ENCODE data around the gene SH3BP2. TPM values are rescaled to one million over a fixed set of nuclear protein-coding genes. Genes with fewer than 3 reads are reported as not detected.

The SH3BP2 gene
- total RNA-seq, 5 donors from 2014 or later (not counting 1 experiment from before 2014, with no cell fraction given) = 44.0 to 68.2 (median 49.7) TPM

DNA sequence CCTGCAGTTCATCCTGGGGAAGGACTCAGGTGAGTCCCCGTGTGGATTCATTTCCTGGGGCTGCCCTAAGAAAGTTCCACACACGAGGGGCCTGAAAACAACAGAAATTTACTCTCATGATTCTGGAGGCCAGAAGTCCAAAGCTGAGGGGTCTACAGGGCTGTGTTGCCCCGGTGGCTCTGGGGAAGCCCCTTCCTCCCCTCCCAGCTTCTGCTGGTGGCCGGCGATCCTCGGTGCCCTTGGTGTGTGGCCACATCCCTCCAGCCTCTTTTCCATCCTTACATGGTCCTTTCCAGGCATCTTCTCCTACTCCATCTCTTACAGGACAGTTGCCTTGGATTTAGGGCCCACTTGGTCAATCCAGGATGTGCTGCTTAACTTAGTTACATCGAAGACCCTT is 15.1 kb downstream of the SH3BP2 start:
- ChIA-PET CTCF (no interaction called here), POLR2A (no interaction called here)
- Mint-ChIP-seq H3K4me1 (peaks cover 12 to 41% (median 17%) of the 10 kb centered on the region in 3 donors), H3K27ac (no peak overlapping the region), H3K27me3 (no peaks in the 10 kb centered on the region), H3K36me3 (no peaks in the 10 kb centered on the region), H3K9me3 (no peaks in the 10 kb centered on the region), H3K4me3 (no peak overlapping the region)
- ATAC-seq (replicated peaks in 1 of 4) (no peak), DNase-seq (no peak)
- Histone ChIP-seq H3K4me3 (ENCODE audit: control insufficient read depth in 1 of 2, extremely low read depth in 1 of 2, low read length in 1 of 2) (no peak overlapping the region), H3K27me3 (replicated peaks in 1 of 2; ENCODE audit: control insufficient read depth in 2 of 2, extremely low read depth in 1 of 2, insufficient read depth in 2 of 2, low read length in 1 of 2) (no peaks in the 10 kb centered on the region), H3K4me1 (ENCODE audit: control insufficient read depth in 1 of 2, extremely low read depth in 1 of 2, insufficient read depth in 2 of 2, low read length in 2 of 2) (peaks cover 10 to 37% of the 10 kb centered on the region in 2 experiments), H3K36me3 (ENCODE audit: control insufficient read depth in 2 of 2, extremely low read depth in 1 of 2, insufficient read depth in 1 of 2, low read length in 1 of 2) (no peaks in the 10 kb centered on the region), H3K9me3 (no peaks in the 10 kb centered on the region), H3K27ac (ENCODE audit: low read length) (no peak overlapping the region)
- 90% methylated on average over 7 of the region's 7 CpGs for WGBS (ENCODE audit: insufficient coverage)

GRCh38 chr4:2809610-2810180 is 16.8 kb downstream of the SH3BP2 start:
- Histone ChIP-seq H3K4me3 (ENCODE audit: control insufficient read depth in 1 of 2, extremely low read depth in 1 of 2, low read length in 1 of 2) (no peak overlapping the region), H3K9me3 (no peaks in the 10 kb centered on the region), H3K36me3 (ENCODE audit: control insufficient read depth in 2 of 2, extremely low read depth in 1 of 2, insufficient read depth in 1 of 2, low read length in 1 of 2) (no peaks in the 10 kb centered on the region), H3K27ac (ENCODE audit: low read length) (no peak overlapping the region), H3K27me3 (replicated peaks in 1 of 2; ENCODE audit: control insufficient read depth in 2 of 2, extremely low read depth in 1 of 2, insufficient read depth in 2 of 2, low read length in 1 of 2) (no peaks in the 10 kb centered on the region), H3K4me1 (ENCODE audit: control insufficient read depth in 1 of 2, extremely low read depth in 1 of 2, insufficient read depth in 2 of 2, low read length in 2 of 2) (peaks cover 21 to 45% of the 10 kb centered on the region in 2 experiments)
- no peak overlapping the region for H3K27ac Mint-ChIP-seq
- no peaks in the 10 kb centered on the region for H3K36me3 Mint-ChIP-seq
- ChIA-PET POLR2A (interaction anchor here in 1 of 2 donors (0.6 kb wide), 1 partner anchor 44 kb away, joined by 3 read pairs; no protein-coding TSS in a partner anchor), CTCF (no interaction called here)
- no peak for DNase-seq
- no peaks in the 10 kb centered on the region for H3K9me3 Mint-ChIP-seq
- ATAC-seq (replicated peaks in 1 of 4) = no peak
- 99% methylated on average over 10 of the region's 10 CpGs for WGBS (ENCODE audit: insufficient coverage)
- peak overlapping the region in 1 of 3 donors; percentile 37 for H3K4me3 Mint-ChIP-seq
- peaks cover 29 to 56% (median 34%) of the 10 kb centered on the region in 3 donors for H3K4me1 Mint-ChIP-seq
- H3K27me3 Mint-ChIP-seq = no peaks in the 10 kb centered on the region

DNA sequence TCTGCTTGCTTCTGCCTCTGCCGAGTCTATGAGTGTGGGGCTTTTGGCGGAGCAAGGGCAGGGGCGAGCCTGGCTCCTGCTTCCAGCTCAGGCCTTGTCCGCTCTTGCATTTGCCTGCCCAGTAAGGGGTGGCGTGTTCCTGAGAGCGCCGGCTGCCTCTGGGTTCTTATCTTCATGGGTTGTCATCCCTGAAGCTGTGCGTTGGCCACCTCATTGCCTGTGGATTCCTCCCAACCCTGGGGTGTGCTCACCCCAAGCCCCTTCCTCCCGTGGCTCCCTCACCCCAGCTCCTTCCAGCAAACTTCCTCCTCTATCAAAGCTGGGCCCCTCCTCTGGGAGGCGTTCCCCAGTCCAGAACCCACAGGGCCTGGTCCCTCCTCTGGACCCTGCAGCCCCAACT is 17.5 kb downstream of the SH3BP2 start:
- H3K27ac ChIP-seq (ENCODE audit: low read length) = no peak overlapping the region
- peaks cover 36 to 59% (median 41%) of the 10 kb centered on the region in 3 donors for H3K4me1 Mint-ChIP-seq
- no peaks in the 10 kb centered on the region for H3K9me3 ChIP-seq
- H3K36me3 ChIP-seq (ENCODE audit: control insufficient read depth in 2 of 2, extremely low read depth in 1 of 2, insufficient read depth in 1 of 2, low read length in 1 of 2) = no peaks in the 10 kb centered on the region
- ATAC-seq (replicated peaks in 1 of 4) = no peak
- H3K9me3 Mint-ChIP-seq = no peaks in the 10 kb centered on the region
- DNase-seq = no peak
- H3K4me3 ChIP-seq (ENCODE audit: control insufficient read depth in 1 of 2, extremely low read depth in 1 of 2, low read length in 1 of 2) = no peak overlapping the region
- H3K36me3 Mint-ChIP-seq = peaks cover under 1% of the 10 kb centered on the region
- WGBS (ENCODE audit: insufficient coverage) = 91% methylated on average over 8 of the region's 10 CpGs
- H3K27me3 ChIP-seq (replicated peaks in 1 of 2; ENCODE audit: control insufficient read depth in 2 of 2, extremely low read depth in 1 of 2, insufficient read depth in 2 of 2, low read length in 1 of 2) = no peaks in the 10 kb centered on the region
- POLR2A ChIA-PET = no interaction called here
- no peaks in the 10 kb centered on the region for H3K27me3 Mint-ChIP-seq
- peaks cover 24 to 47% of the 10 kb centered on the region in 2 experiments for H3K4me1 ChIP-seq (ENCODE audit: control insufficient read depth in 1 of 2, extremely low read depth in 1 of 2, insufficient read depth in 2 of 2, low read length in 2 of 2)
- no peak overlapping the region for H3K4me3 Mint-ChIP-seq
- peak overlapping the region in 1 of 2 donors; percentile 8 for H3K27ac Mint-ChIP-seq
- CTCF ChIA-PET = no interaction called here

DNA sequence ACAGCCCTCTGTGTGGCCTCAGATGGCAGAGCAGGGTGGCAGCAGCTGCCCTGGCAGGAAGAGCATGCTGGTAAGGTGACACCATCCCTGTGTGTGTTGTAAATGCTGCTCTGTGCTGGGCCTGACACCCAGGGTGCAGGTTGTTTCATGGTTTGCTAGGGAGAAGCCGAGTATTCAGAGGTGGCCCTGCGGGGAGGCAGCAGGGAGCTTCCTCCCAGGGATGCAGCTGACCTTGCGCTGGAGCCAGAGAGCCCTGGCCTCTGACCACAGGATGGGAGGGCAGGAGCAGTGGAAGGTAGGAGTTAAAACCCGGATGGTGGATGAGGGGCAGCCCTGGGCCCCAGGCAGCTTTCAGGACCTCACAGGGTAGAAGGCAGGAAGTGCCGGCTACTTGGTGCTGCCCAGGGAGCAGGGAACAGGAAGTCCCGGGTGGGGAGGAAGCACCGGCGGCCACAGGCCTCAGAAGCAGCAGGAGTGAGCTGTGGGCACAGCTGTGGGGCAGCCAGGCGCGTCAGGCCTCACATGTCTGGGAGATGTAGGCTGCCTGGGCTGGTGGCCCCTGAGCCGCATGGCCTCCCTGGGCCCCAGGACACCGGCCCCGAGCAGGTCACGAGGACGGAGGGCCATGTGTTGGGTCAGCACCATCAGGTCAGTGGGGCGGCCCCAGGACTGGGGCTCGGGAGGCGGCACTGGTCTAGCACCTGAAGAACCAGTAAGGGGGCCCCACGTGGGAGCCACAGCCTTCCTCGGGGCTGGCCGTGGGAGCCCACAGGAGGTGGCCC is 19.1 kb downstream of the SH3BP2 start:
- H3K36me3 Mint-ChIP-seq = peaks cover 8% of the 10 kb centered on the region
- peak overlapping the region; percentile 91 for H3K27ac ChIP-seq (ENCODE audit: low read length)
- peak overlapping the region; percentile 99 to 100 for H3K27ac Mint-ChIP-seq
- H3K9me3 Mint-ChIP-seq = no peaks in the 10 kb centered on the region
- ATAC-seq (replicated peaks in 1 of 4) = peak; percentile 69 to 80 (median 79)
- H3K4me1 Mint-ChIP-seq = peaks cover 49 to 70% (median 56%) of the 10 kb centered on the region in 3 donors
- peak in 33 of 35 experiments; percentile 17 to 72 (median 44) for DNase-seq
- ChIA-PET POLR2A (interaction anchor here in 1 of 2 donors (0.6 kb wide), 1 partner anchor 571 kb away, joined by 3 read pairs; no protein-coding TSS in a partner anchor), CTCF (no interaction called here)
- no peaks in the 10 kb centered on the region for H3K9me3 ChIP-seq
- H3K27me3 Mint-ChIP-seq = no peaks in the 10 kb centered on the region
- no peaks in the 10 kb centered on the region for H3K27me3 ChIP-seq (replicated peaks in 1 of 2; ENCODE audit: control insufficient read depth in 2 of 2, extremely low read depth in 1 of 2, insufficient read depth in 2 of 2, low read length in 1 of 2)
- peaks cover 0 to 2% of the 10 kb centered on the region in 2 donors for H3K36me3 ChIP-seq (ENCODE audit: control insufficient read depth in 2 of 2, extremely low read depth in 1 of 2, insufficient read depth in 1 of 2, low read length in 1 of 2)
- peak overlapping the region; percentile 62 to 80 for H3K4me3 ChIP-seq (ENCODE audit: control insufficient read depth in 1 of 2, extremely low read depth in 1 of 2, low read length in 1 of 2)
- H3K4me1 ChIP-seq (ENCODE audit: control insufficient read depth in 1 of 2, extremely low read depth in 1 of 2, insufficient read depth in 2 of 2, low read length in 2 of 2) = peaks cover 27 to 58% of the 10 kb centered on the region in 2 experiments
- peak overlapping the region; percentile 89 to 94 (median 93) for H3K4me3 Mint-ChIP-seq
- 2% methylated on average over 21 of the region's 21 CpGs for WGBS (ENCODE audit: insufficient coverage)

DNA sequence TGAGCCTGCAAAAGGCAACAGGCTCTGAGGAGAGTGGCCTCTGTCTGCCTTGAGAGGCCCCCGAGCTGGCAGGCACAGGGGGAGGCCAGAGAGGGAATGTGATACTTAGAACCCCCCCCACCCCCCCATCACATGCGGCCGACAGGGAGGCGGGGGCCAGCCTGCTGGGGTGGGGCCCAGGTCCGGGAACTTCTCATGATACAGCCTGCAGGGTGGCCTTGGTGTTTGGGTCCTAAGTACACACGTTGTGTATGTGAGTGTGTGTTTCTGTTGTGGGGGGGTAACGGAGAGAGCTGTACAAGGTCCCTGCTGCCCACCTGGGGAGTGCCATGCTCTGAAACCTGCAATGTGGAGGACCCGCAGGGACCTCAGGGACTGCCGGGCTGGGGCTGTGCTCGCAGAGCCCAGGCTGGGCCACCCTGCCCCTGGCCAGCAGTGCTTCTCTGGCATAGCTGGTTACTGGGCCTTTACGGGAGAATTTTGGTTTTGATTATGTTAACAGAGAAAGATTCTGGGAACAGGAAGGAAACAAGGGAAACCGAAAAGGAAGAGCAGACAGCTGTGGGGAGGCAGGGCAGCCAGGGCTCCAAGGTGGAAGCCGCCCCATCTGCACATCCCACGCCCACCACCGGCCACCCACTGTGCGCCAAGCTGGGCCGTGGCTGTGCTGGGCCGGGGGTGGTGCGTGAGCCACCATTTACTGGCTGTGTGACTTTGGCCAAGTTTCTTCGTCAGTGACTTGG is 19.9 kb downstream of the SH3BP2 start:
- DNase-seq (no peak), ATAC-seq (replicated peaks in 1 of 4) (peak; percentile 5 to 26 (median 17))
- Histone ChIP-seq H3K36me3 (ENCODE audit: control insufficient read depth in 2 of 2, extremely low read depth in 1 of 2, insufficient read depth in 1 of 2, low read length in 1 of 2) (peaks cover 0 to 2% of the 10 kb centered on the region in 2 donors), H3K4me3 (ENCODE audit: control insufficient read depth in 1 of 2, extremely low read depth in 1 of 2, low read length in 1 of 2) (peak overlapping the region; percentile 62 to 80), H3K27me3 (replicated peaks in 1 of 2; ENCODE audit: control insufficient read depth in 2 of 2, extremely low read depth in 1 of 2, insufficient read depth in 2 of 2, low read length in 1 of 2) (no peaks in the 10 kb centered on the region), H3K4me1 (ENCODE audit: control insufficient read depth in 1 of 2, extremely low read depth in 1 of 2, insufficient read depth in 2 of 2, low read length in 2 of 2) (peaks cover 32 to 66% of the 10 kb centered on the region in 2 experiments), H3K9me3 (no peaks in the 10 kb centered on the region), H3K27ac (ENCODE audit: low read length) (peak overlapping the region; percentile 91)
- H3K9me3 Mint-ChIP-seq = no peaks in the 10 kb centered on the region
- ChIA-PET POLR2A (no interaction called here), CTCF (no interaction called here)
- H3K4me1 Mint-ChIP-seq = peaks cover 54 to 71% (median 61%) of the 10 kb centered on the region in 3 donors
- H3K36me3 Mint-ChIP-seq = peaks cover 8% of the 10 kb centered on the region
- peak overlapping the region; percentile 99 to 100 for H3K27ac Mint-ChIP-seq
- WGBS (ENCODE audit: insufficient coverage) = 4% methylated on average over 9 of the region's 20 CpGs
- H3K4me3 Mint-ChIP-seq = peak overlapping the region; percentile 89 to 94 (median 93)
- no peaks in the 10 kb centered on the region for H3K27me3 Mint-ChIP-seq

All from T-cell (primary cell).